Measurements from ENCODE around the gene RNF212B.

Gene RNF212B

GRCh38 chr14:23321572-23322547 is 84.1 kb downstream of the RNF212B start:
- no peak for DNase-seq

Measured in SHP77 treated with DMSO at 0.1 percent for 48 hours (cell line).